Measurements from ENCODE around the gene FBXL13. TPM values are rescaled to one million over a fixed set of nuclear protein-coding genes. Genes with fewer than 3 reads are reported as not detected.
"Not testable (repeated sequence)": the region's sequence is repeated elsewhere in the genome, so short reads cannot be mapped to it uniquely, and the experiment has no call there.

Gene FBXL13
- total RNA-seq, 2 donors from 2014 or later: 0.95 to 2.5 TPM

DNA sequence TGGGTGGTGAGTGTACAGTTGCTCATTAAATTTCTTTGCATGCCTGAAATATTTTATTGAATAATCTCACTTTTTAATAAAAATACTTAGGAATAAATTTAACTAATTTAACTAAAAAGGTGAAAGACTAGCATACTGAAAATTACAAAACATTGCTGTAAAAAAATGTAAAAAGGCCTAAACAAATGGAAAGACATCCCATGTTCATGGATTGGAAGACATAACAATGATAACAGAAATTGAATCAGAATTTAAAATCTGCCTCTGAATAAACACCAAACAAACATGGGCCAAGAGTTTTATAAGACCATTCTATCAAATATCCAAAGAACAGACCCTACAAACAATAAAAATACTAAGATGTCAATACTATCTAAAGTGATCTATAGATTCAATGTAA lies 94.9 kb downstream of the FBXL13 start:
- Histone ChIP-seq H3K9me3 (no peaks in the 10 kb centered on the region), H3K27ac (no peak overlapping the region), H3K36me3 (no peaks in the 10 kb centered on the region), H3K4me1 (ENCODE audit: control insufficient read depth in 1 of 2, low read depth in 2 of 2) (peaks cover 3 to 31% of the 10 kb centered on the region in 2 donors), H3K27me3 (replicated peaks; ENCODE audit: insufficient read depth) (no peaks in the 10 kb centered on the region), H3K4me3 (no peak overlapping the region)
- TF ChIP-seq, protein P1, sequence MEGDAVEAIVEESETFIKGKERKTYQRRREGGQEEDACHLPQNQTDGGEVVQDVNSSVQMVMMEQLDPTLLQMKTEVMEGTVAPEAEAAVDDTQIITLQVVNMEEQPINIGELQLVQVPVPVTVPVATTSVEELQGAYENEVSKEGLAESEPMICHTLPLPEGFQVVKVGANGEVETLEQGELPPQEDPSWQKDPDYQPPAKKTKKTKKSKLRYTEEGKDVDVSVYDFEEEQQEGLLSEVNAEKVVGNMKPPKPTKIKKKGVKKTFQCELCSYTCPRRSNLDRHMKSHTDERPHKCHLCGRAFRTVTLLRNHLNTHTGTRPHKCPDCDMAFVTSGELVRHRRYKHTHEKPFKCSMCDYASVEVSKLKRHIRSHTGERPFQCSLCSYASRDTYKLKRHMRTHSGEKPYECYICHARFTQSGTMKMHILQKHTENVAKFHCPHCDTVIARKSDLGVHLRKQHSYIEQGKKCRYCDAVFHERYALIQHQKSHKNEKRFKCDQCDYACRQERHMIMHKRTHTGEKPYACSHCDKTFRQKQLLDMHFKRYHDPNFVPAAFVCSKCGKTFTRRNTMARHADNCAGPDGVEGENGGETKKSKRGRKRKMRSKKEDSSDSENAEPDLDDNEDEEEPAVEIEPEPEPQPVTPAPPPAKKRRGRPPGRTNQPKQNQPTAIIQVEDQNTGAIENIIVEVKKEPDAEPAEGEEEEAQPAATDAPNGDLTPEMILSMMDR (IDR thresholded peaks at IDR 0.05): no peak
- no peak for ATAC-seq (ENCODE audit: insufficient number of reproducible peaks, low FRiP score, low read depth)
- no peak for DNase-seq (ENCODE audit: low spot score)

DNA sequence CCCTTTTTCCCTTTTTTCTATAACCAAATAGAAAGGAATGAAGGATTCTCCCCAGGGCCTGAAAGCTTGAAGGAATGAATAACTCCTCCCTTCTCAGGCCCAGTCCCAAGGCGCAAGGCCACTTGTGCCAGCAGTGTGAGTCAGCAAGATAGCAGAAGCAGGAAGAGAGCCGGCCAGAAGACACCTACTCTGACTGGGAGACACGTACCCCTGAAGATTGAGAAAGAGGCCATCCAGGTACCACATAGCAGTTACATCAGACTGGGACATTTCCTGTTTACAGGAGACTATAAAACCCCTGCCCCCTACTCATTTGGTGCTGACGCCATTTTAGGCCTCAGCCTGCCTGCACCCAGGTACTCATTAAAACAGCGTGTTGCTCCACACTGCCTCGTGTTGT lies 96.3 kb downstream of the FBXL13 start:
- Histone ChIP-seq H3K4me3 (peak overlapping the region; percentile 30), H3K36me3 (no peaks in the 10 kb centered on the region), H3K27me3 (replicated peaks; ENCODE audit: insufficient read depth) (no peaks in the 10 kb centered on the region), H3K27ac (peak overlapping the region; percentile 37 to 42), H3K4me1 (ENCODE audit: control insufficient read depth in 1 of 2, low read depth in 2 of 2) (peaks cover 3 to 19% of the 10 kb centered on the region in 2 donors), H3K9me3 (no peaks in the 10 kb centered on the region)
- DNase-seq (ENCODE audit: low spot score): peak; percentile 60
- TF ChIP-seq, protein P1 (IDR thresholded peaks at IDR 0.05): no peak
- ATAC-seq (ENCODE audit: insufficient number of reproducible peaks, low FRiP score, low read depth): no peak

DNA sequence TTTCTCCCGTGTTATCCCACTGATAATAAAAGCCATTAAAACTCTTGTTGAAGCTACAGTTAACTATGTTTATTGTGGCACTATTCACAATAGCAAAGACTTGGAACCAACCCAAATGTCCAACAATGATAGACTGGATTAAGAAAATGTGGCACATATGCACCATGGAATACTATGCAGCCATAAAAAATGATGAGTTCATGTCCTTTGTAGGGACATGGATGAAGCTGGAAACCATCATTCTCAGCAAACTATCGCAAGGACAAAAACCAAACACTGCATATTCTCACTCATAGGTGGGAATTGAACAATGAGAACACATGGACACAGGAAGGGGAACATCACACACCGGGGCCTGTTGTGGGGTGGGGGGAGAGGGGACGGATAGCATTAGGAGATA lies 97.0 kb downstream of the FBXL13 start:
- peak overlapping the region; percentile 37 to 42 for H3K27ac ChIP-seq
- H3K27me3 ChIP-seq (replicated peaks; ENCODE audit: insufficient read depth); H3K36me3 ChIP-seq; H3K9me3 ChIP-seq; ATAC-seq (ENCODE audit: insufficient number of reproducible peaks, low FRiP score, low read depth); H3K4me3 ChIP-seq; DNase-seq (ENCODE audit: low spot score): not testable (repeated sequence)
- peaks cover 3 to 16% of the 10 kb centered on the region in 2 donors for H3K4me1 ChIP-seq (ENCODE audit: control insufficient read depth in 1 of 2, low read depth in 2 of 2)

DNA sequence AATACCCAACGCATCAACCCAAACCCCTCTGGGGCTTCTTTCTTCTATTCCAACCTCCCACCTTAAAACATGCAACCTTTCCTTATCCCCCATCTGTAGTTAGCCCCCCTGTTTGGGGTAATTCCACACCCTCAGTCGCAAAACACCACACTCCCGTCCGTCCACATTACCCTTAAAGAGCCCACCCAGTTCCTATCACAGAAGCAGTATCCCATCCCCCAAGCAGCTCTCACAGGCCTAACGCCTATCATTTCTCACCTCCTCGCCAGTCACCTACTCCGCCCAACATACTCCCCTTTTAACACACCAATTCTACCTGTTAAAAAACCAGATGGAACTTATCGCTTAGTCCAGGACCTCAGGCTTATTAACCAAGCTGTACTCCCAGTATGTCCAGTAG lies 98.1 kb downstream of the FBXL13 start:
- no peaks in the 10 kb centered on the region for H3K27me3 ChIP-seq (replicated peaks; ENCODE audit: insufficient read depth)
- no peaks in the 10 kb centered on the region for H3K9me3 ChIP-seq
- no peak overlapping the region for H3K4me3 ChIP-seq
- TF ChIP-seq, protein P1 (IDR thresholded peaks at IDR 0.05): no peak
- DNase-seq (ENCODE audit: low spot score): no peak
- H3K27ac ChIP-seq: no peak overlapping the region
- no peaks in the 10 kb centered on the region for H3K36me3 ChIP-seq
- no peak for ATAC-seq (ENCODE audit: insufficient number of reproducible peaks, low FRiP score, low read depth)
- peaks cover 3 to 14% of the 10 kb centered on the region in 2 donors for H3K4me1 ChIP-seq (ENCODE audit: control insufficient read depth in 1 of 2, low read depth in 2 of 2)

DNA sequence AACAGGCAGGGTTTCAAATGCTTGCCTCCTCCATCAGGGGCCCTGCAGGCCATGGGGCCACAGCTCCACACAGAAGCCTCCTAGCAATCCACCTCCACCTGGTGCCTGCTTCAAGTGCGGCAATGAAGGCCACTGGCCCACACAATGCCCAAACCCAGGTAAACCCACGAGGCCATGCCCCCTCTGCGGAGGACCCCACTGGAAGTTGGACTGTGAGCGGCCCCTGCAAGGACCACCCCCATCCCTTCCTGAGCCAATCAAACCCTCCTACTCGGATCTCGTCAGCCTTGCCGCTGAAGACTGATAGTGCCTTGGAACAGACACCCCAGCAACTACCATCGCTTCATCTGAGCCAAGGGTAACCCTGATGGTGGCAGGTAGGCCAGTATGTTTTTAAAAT lies 98.7 kb downstream of the FBXL13 start:
- no peaks in the 10 kb centered on the region for H3K9me3 ChIP-seq
- H3K4me1 ChIP-seq (ENCODE audit: control insufficient read depth in 1 of 2, low read depth in 2 of 2): peaks cover 5 to 20% of the 10 kb centered on the region in 2 donors
- no peaks in the 10 kb centered on the region for H3K27me3 ChIP-seq (replicated peaks; ENCODE audit: insufficient read depth)
- DNase-seq (ENCODE audit: low spot score) (no peak), ATAC-seq (ENCODE audit: insufficient number of reproducible peaks, low FRiP score, low read depth) (no peak)
- no peak overlapping the region for H3K4me3 ChIP-seq
- TF ChIP-seq, protein P1 (IDR thresholded peaks at IDR 0.05): no peak
- no peak overlapping the region for H3K27ac ChIP-seq
- H3K36me3 ChIP-seq: no peaks in the 10 kb centered on the region

Data from thoracic aorta (tissue), 2 donors.